Stimulated activated CD4-positive, alpha-beta T cell treated with anti-CD3 and anti-CD28 coated beads, TNF-alpha, amount 100 ng/mL, for 4 hours (primary cell): ENCODE data around the gene KRT14.
A peak's percentile ranks its signal among the peaks of the same experiment; 100 is the strongest.
"Not testable (repeated sequence)": the region's sequence is repeated elsewhere in the genome, so short reads cannot be mapped to it uniquely, and the experiment has no call there.

Experiments used
- DNase-seq, 3 experiments: peaks; one replicate each; pipeline ENCODE4 v3.0.0-alpha.2; 2020; ENCODE audit warnings: low read depth in 3 of 3

KRT14 gene

DNA sequence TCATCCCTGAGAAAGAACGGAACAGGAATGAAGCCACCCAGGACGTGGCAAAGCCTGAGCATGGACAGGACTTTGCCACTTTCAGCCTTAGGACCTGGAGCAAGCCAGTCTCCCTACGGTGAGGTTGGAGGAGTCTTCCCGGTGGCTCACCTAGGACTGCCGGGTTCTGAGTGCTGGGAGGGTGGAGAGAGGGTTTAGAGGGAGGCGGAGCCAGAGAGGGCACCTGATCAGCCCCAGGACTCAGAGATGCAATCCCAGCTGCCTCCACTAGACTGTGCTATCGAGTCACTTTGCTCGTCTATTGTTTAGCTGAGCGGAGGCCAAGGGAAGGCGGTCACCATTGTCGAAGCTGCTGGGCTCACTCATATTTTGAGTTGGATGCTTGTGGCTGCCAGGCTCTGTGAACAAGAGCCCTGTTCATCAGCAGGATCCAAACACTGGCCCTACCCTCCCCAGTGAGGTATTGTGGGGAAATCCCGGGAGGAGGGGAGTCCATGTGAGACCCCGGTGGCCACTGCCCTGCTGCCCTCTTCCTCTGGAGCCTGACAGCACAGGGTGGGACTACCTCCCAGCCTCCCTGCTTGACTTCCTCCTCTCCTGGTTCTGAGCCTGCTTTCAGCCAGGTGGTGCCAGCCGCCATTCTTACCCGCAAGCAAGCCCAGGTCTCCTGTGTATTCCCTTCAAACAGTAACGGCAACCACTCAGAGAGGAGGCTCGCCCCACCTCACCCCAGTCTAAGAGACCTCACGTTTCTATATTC, 7.0 kb downstream of the KRT14 start:
- DNase-seq, result peak; percentile 9 to 29 (median 10)

DNA sequence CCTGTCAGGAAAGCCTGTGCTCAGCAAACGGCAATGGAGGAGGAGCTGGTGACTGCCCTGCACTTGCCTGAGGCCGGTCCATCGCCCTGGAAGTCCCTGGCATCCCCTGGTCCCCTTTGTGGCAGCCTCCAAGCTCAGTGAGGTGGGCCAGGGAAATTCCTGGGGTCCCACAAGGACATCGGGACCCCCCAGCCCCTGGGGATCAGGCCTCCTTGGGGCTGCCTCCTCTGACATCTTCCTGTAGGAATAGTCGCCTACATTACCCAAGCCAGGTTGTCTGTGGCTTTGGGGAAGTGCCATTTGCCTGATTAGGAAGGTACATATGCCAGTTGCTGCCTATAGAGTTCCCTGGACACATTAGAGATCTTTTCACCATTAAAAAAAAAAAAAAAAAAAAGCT, 7.7 kb downstream of the KRT14 start:
- DNase-seq, result no peak

DNA sequence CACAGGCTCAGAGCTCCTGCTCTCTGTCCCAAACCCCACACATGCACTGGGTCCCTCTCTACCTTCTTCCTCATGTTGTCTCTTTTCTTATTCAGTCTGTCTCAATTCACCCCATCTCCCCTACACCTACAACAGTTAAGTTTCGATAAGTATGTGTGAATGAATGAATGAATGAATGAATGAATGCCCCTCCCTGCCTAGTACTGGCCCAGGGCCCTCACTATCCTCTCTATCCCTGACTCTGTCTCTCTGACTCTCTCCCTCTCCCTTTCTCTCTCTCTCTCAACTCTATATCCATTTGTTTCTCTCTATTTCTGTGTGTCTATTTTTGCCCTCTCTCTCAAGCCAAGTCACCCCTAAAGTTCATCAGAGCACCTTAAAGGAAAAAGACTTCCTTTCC, 8.2 kb downstream of the KRT14 start:
- DNase-seq, result no peak

DNA sequence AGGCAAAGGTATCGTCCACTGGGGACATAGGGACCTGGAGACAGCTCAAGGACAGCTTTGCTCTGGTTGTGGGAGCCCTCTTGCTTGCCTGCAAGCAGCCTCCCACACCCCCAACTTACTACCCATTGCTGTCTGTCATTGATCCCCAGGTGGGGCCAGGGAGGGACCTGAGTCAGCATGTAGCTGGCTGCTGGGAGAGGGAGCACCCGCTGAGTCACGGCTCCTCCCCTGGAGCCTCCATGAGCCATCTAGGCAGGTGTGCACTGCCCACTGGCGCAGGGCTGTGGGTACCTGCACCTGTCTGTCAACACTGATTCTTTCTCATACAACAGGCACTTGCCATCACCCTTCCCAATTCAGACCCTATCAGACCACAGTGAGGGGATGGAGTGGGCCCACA, 10.0 kb downstream of the KRT14 start:
- not testable (repeated sequence) for DNase-seq

DNA sequence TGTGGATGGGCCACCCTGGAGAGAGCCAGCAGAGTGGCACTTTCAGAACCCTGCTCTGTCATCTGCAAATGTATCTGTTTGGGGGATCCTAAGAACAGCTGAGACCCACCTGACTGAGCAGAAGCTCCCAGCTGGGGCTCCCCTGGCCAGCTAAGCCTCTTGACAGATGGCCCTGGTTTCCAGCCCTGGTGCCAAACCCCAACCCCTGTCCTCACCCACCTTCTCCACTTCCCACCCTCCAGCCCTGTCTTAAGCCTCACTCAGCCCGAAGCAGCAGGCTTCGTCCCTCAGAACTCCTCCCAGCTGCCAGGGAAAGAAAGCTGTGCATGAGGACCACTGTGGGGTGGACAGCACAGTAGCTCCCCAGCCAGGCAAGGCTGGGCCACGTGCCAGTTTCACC, 11.4 kb downstream of the KRT14 start:
- no peak for DNase-seq

GRCh38 chr17:41571561-41572434, 14.9 kb downstream of the KRT14 start, which contains the start of gene KRT9:
Gene KRT9 (minus strand): TSS chr17:41572059. CDS start chr17:41571992, 67 bp downstream.
- no peak for DNase-seq

DNA sequence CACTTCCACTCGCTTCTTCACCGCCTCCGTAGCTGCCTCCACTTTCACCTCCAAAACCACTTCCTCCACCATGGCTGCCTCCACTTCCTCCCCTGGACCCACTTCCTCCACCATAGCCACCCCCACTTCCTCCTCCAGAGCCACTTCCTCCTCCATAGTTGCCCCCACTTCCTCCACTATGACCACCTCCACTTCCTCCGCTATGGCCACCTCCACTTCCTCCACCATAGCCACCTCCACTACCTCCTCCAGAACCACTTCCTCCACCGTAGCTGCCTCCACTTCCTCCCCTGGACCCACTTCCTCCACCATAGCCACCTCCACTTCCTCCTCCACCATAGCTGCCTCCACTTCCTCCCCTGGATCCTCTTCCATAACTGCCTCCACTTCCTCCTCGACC, 19.4 kb downstream of the KRT14 start:
- DNase-seq, result no peak

DNA sequence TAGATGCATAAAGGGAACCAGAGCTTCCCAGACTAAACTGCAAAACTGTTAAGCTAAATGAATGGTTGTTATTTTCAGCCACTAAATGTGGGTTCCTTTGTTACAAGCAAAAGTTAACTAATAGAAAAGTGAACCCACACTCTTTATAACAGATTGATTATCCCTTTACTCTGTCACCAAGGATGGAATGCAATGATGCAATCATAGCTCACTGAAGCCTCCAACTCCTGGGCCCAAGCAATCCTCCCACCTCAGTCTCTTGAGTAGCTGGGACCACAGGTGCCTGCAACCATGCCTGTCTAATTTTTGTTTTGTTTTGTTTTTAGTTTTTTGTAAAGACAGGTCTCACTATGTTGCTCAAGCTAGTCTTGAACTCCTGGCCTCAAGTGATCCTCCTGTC, 21.4 kb downstream of the KRT14 start:
- no peak for DNase-seq

- DNase-seq, result no peak
These were observed 23.0 kb downstream of the KRT14 start for GRCh38 chr17:41563607-41564170.

- no peak for DNase-seq
These were observed 25.1 kb downstream of the KRT14 start for GRCh38 chr17:41561554-41561953.

- no peak for DNase-seq
These were observed 27.1 kb downstream of the KRT14 start for GRCh38 chr17:41559548-41559947.

- no peak for DNase-seq
These were observed 29.8 kb downstream of the KRT14 start for GRCh38 chr17:41556931-41557330.

DNA sequence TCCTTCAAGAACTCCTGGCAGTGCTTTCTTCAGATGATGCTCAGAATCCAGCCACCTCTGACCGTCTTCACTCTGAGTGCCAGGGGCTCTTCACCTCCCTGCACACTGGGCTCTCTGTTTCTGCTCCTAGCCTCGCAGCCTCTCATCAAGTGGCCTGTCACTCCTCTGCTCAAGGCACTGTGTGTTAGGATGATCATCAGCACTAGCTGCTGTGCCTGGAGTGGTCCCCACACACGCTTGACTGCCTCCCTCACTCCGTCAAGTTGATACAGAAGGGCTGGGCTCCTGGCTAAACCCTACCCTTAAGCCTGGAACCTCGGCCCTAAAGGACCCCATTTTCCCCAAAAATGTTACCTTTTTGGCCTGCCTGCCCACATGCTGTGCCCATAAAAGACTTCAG, 30.4 kb downstream of the KRT14 start:
- no peak for DNase-seq

GRCh38 chr17:41555105-41555887, 31.4 kb downstream of the KRT14 start:
- no peak for DNase-seq

GRCh38 chr17:41553987-41554680, 32.6 kb downstream of the KRT14 start:
- DNase-seq, result no peak

GRCh38 chr17:41553176-41553575, 33.5 kb downstream of the KRT14 start:
- DNase-seq, result no peak

DNA sequence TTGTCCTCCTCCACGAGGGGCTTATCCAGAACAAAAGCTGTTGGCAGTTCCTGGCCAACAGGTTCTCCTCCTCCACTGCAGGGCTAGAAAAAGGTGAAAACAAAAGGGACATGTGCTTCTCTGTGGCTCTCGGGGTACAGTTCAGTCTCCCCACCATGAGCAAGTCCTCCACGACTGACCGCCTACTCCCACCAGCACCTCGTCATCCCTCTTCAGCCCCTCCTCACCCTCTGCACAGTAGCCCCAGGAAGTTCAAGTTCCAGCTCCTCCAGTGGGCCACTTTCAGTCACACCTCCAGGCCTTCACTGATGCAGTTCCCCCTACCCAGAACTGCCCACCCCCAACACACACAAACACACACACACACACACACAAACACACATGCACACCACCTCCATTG, 34.2 kb downstream of the KRT14 start:
- DNase-seq, result no peak

DNA sequence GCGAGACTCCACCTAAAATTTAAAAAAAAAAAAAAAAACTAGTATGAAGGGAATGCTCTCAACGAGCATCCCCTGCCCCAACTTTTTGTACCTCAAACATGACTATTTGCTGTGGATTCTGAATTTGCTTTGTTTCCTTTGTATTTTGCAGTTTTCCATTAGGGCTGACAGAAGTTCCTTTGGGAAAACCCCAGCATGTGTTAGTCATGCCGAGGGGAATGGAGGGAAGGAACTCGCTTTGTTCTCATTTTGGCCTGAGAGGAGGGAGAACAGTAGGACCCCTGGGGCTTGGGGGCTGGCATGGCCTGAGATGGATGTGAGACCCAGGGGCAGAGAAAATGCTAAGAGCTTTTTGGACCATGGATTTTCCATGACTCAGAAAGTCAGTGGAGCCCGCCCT, 35.3 kb downstream of the KRT14 start:
- DNase-seq, result no peak

GRCh38 chr17:41549596-41550039, 37.1 kb downstream of the KRT14 start:
- no peak for DNase-seq

DNA sequence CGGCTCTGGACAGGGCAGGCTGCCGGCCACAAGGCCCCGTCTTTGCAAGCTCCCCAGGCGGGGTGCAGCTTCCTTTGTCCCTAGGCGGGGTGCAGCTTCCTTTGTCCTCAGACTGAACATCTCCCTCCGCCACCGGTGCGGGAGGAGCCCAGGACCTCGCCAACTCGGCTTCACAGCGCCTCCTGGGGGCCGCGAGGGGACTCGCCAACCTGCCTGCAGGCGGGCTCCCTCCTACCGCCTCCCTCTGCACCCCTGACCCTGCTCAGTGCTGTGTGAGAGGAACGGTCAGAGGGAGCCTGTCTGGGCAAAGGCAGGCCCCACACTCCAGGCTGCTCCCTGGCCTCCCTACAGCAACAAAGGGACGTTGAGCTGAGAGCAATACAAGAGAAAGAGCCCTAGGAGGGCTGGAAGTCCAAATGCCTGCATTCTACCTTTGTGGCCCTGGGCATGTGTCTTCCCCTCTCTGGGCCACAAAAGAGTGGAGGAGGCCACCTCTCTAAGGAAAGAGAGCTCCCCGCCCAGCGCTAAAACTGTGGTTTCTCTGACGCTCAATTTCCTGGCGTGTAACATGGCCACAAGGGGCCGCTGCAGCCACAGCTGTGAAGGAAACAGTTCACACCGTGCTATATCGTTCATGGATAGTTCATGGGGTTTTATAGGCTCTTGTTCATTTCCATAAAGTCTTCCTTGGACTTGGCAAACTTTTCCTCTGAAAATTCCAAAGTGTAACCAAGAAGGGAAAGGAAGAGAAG, 37.7 kb downstream of the KRT14 start:
- DNase-seq, result peak; percentile 63 to 70 (median 68)
